ENCODE measurements around the gene POU3F1.

POU3F1 gene

DNA sequence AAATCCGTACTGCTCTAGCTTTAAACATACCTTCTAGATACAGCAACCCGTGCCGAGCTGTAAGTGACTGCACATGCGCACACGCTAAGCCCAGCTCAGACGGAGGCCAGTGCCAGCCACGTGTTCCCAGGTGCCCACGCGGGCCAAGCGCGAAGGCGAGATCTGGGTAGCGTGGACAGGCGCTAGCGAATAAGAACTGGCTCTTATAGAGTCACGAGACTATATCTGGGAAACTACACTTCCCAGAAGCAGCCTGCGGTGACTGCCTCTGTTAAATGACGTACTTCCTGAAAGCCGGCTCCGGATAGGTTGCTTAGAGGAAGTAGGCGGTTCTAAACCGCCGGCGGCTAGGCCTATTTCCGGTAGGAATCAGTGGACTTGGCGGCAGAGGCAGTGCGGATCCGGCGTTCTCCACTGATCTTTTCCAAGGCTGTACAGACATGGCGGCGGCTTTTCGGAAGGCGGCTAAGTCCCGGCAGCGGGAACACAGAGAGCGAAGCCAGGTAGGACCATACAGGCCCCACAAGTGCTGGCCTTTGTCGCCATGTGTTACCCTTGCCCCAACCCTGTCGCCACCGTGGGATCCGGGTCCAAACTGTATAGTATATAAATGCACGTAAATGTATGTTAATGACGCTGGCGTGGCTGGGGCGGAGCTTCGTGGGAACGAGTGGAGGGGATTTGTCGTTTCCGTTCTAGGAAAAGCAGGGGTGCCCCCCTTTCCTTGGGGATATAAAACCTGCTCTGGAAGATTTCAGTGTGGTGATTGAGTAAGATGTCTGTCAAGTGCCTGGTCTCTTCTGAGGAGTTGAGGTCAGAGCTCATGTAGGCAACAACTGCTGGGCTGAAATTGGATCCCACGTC lies 34.0 kb downstream of the POU3F1 start, which contains the start of gene UTP11:
Gene UTP11 (plus strand): TSS at position 372 of the 864 bp plus-strand sequence. CDS start 69 bp downstream, at position 441.
- H3K27ac ChIP-seq, result peak within 1 kb of the TSS; percentile 86
- CTCF ChIA-PET, result interaction anchor here (0.5 to 0.8 kb wide), 4 partner anchors 15 to 323 kb away, joined by 3 to 5 read pairs (median 4); no protein-coding TSS in a partner anchor
- POLR2A ChIA-PET (ENCODE audit: low non-redundant PET), result interaction anchor here (0.7 kb wide), 1 partner anchor 99 kb away, joined by 5 read pairs; no protein-coding TSS in a partner anchor
- TF ChIP-seq, protein P1, sequence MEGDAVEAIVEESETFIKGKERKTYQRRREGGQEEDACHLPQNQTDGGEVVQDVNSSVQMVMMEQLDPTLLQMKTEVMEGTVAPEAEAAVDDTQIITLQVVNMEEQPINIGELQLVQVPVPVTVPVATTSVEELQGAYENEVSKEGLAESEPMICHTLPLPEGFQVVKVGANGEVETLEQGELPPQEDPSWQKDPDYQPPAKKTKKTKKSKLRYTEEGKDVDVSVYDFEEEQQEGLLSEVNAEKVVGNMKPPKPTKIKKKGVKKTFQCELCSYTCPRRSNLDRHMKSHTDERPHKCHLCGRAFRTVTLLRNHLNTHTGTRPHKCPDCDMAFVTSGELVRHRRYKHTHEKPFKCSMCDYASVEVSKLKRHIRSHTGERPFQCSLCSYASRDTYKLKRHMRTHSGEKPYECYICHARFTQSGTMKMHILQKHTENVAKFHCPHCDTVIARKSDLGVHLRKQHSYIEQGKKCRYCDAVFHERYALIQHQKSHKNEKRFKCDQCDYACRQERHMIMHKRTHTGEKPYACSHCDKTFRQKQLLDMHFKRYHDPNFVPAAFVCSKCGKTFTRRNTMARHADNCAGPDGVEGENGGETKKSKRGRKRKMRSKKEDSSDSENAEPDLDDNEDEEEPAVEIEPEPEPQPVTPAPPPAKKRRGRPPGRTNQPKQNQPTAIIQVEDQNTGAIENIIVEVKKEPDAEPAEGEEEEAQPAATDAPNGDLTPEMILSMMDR (conservative IDR thresholded peaks at IDR 0.05; ENCODE audit: low read depth), result no peak
- peak; percentile 97 for DNase-seq (ENCODE audit: low spot score)

DNA sequence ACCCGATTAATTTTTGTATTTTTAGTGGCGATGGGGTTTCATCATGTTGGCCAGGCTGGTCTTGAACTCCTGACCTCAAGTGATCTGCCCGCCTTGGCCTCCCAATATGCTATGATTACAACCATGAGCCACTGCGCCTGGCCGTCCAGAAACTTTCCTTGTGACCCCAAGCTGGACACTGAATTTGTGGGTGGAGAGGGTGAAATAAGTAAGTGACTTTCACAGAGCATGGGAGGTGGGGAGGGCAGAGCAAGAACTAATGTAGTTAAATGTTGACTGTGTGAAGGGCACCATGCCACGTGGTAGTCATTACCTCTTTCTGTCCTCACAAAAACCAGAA lies 36.8 kb downstream of the POU3F1 start:
- H3K27ac ChIP-seq, result peak overlapping the region; percentile 60
- TF ChIP-seq, protein P1 (conservative IDR thresholded peaks at IDR 0.05; ENCODE audit: low read depth), result no peak
- no peak for DNase-seq (ENCODE audit: low spot score)
- ChIA-PET CTCF (interaction anchor here (0.6 to 0.7 kb wide), 2 partner anchors 487 to 1037 kb away, joined by 3 to 4 read pairs; no protein-coding TSS in a partner anchor), POLR2A (ENCODE audit: low non-redundant PET) (no interaction called here)

DNA sequence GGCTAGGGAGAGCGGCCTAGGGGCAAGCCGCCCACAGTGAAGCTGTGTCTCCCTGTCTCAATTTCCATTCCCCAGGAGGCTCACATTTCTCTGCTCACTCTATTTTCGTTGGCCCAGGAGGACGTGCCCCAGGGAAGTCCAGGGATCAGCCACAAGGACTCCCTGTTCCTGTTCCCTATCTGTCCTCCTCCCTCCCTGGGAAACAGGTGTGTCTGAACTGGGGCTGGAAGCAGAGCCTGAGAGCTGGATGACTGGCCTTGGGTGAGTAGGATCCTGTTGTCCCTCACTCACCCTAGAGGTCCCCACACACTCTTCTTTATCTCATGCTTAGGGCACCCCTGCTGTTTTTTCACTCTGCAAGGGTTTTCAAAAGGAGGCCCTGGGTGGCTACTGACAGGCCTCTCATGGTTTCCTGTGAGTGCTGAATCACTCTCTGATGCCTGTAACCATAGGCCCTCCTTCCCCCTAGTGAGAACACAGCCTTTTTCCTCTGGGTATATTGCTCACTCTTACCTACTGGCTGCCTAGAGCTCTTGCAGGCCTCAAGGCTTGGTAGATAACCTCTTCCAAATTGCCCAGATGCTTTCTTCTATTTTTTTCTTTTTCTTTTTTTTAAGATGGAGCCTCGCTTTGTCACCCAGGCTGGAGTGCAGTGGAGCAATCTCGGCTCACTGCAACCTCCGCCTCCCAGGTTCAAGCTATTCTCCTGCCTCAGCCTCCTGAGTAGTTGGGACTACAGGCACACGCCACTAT lies 37.3 kb downstream of the POU3F1 start:
- no peak for DNase-seq (ENCODE audit: low spot score)
- TF ChIP-seq, protein P1 (conservative IDR thresholded peaks at IDR 0.05; ENCODE audit: low read depth), result no peak
- peak overlapping the region; percentile 60 for H3K27ac ChIP-seq
- POLR2A ChIA-PET (ENCODE audit: low non-redundant PET), result no interaction called here
- CTCF ChIA-PET, result interaction anchor here (0.7 kb wide), 1 partner anchor 1038 kb away, joined by 4 read pairs; no protein-coding TSS in a partner anchor

DNA sequence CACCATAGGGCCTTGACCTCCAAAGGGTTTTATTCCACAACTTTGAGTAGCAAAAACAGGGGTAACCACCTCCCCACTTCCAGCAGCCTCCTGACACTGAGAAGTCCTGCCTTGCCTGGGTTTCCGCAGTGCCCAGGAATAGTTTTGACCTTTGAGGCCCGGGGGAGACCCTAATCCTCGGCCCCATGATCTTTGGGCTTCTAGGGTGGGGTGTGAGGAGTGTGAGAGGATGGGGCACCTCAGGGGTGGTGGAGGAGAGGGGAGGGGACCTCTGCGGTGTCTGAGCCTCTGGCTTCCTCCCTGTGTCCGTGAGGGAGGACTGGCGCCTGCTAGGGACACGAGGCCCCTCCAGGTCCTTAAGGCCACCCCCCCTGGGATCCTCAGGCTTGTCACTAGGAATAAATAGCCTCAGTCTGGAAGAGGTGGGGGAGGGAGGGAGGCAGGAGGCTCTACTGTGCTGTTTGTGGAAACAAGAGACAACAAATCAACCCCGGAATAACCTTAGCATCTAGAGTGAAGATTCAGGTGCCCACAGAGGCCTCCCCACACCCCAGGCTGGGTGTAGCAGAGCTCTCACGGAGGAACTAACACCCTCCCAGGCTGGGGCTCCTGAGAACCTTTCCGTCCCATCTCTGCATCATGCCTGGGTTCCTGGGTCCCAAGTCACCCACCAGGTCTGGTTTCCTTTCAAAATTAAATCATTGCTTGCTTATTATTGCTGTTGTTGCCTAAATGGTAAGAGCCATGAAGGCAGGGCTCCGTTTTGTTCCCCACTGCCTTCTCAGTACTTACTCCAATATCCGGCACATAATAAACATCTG lies 40.4 kb downstream of the POU3F1 start:
- POLR2A ChIA-PET (ENCODE audit: low non-redundant PET), result no interaction called here

DNA sequence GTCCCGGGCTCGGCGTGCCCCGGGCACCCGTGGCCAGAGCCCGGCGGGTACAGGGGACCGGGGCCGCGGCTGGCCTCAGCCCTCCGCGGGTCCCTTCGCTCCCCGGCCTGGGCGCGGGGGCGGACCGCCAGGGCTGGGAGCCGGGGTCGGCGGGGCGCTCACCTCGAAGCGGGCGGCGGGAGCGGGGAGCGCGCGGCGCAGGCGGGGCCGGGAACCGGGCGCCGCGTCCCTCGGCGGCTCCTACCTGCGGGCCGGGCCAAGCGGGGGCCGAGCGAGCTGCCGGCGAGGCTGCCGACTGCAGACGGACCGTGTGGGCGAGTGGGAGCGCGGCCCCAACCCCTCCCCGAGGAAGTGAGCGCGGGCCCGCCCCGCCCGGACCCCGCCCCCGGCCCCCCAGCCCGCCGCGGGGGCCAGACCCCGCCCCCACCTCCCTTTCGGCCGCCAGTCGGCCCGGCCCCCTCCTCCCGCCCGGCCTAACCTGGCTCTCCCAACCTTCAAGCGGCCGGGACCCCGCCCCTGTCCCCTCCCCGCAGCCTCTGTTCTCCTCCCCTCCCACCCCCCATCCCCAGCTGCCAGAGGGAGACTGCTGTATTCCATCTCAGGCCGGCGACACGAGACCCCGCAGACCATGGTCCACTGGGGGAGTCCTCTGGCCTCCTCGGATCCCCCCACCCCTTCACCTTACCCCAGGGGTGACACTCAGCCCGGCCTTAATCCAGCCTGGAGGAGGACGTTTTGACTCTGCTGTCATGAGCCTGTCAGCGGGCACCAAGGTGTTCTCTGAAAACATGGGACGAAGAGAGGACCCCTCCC lies 41.2 kb downstream of the POU3F1 start, which contains the start of gene FHL3:
Gene FHL3 (minus strand): TSS at position 320 of the 813 bp plus-strand sequence. CDS start 6,102 bp downstream, outside the sequence.
- ChIA-PET POLR2A (ENCODE audit: low non-redundant PET) (no interaction called here), CTCF (no interaction called here)
- no peak for DNase-seq (ENCODE audit: low spot score)
- H3K27ac ChIP-seq, result peak within 1 kb of the TSS; percentile 82
- TF ChIP-seq, protein P1 (conservative IDR thresholded peaks at IDR 0.05; ENCODE audit: low read depth), result no peak

More for the DNA sequence above, 40.4 kb downstream of the POU3F1 start:
- no peak for DNase-seq (ENCODE audit: low spot score)
- TF ChIP-seq, protein P1 (conservative IDR thresholded peaks at IDR 0.05; ENCODE audit: low read depth), result no peak
- CTCF ChIA-PET, result no interaction called here
- H3K27ac ChIP-seq, result peak overlapping the region; percentile 82
